GM12878 (cell line): Measurements from ENCODE around the gene PDLIM4. TPM values are rescaled to one million over a fixed set of nuclear protein-coding genes. Genes with fewer than 3 reads are reported as not detected.
A peak's percentile ranks its signal among the peaks of the same experiment; 100 is the strongest.

ENCODE experiments used
- ATAC-seq: fragments of 200-7000 bp; cut with Tn5 transposase; 3 replicates; pipeline ENCODE4 v1.9.1; 2020; ENCODE audit warnings: mild to moderate bottlenecking, moderate library complexity
- BruUV-seq: library from RNA; stranded (reverse); fragments of 400-500 nt; replicated peaks from 2 replicates; lab custom pipeline; 2021; lab: Mats Ljungman, UMichigan
- CTCF ChIA-PET: fragments of 300-600 bp; sonication (Branson Sonifier 250); formaldehyde crosslinking; extraction: SDS; loops from one replicate; lab custom pipeline; 2021; ENCODE audit warnings: inconsistent platforms; lab: Yijun Ruan, JAX
- POLR2A ChIA-PET: fragments of 350-600 bp; formaldehyde crosslinking; extraction: SDS; loops from one replicate; lab custom pipeline; 2021; ENCODE audit warnings: inconsistent platforms; lab: Charles Lee
- RAD21 ChIA-PET: fragments of 300-600 bp; sonication (Branson Sonifier 250); formaldehyde crosslinking; loops from one replicate; lab custom pipeline; 2023; ENCODE audit warnings: antibody characterized with exemption; ENCODE audit not compliant: unreplicated experiment; lab: Charles Lee
- SMC1A ChIA-PET: fragments of 300-600 bp; sonication (Branson Sonifier 250); formaldehyde crosslinking; loops from one replicate; lab custom pipeline; 2023; ENCODE audit not compliant: unreplicated experiment, uncharacterized antibody; lab: Charles Lee
- DNase-seq: peaks from one replicate; pipeline ENCODE4 v3.0.0-alpha.2; 2011; ENCODE audit warnings: low read depth, low spot score
- FAIRE-seq: peaks from 3 replicates; lab custom pipeline; 2011; peaks lifted over from hg19 to GRCh38; lab: Jason Lieb, UNC
- H2AFZ ChIP-seq: 2 replicates; pipeline ENCODE4 v1.6.0; 2011; ENCODE audit warnings: low read depth, low read length, control low read depth; ENCODE audit not compliant: control insufficient read depth
- H3K27ac ChIP-seq: 2 replicates; pipeline ENCODE4 v1.5.1; 2011; ENCODE audit warnings: control low read depth; ENCODE audit not compliant: control insufficient read depth, insufficient read depth
- H3K27me3 ChIP-seq, 2 experiments: replicated peaks in 1 of 2; 2 replicates each; pipeline versions ENCODE4 v1.6.0 to v1.6.1; 2011; ENCODE audit warnings: low read length in 1 of 2; ENCODE audit not compliant: control insufficient read depth in 2 of 2, insufficient read depth in 2 of 2
- H3K36me3 ChIP-seq, 2 experiments: 2 replicates each; pipeline ENCODE4 v1.5.1; 2011; ENCODE audit warnings: low read length in 1 of 2; ENCODE audit not compliant: control insufficient read depth in 2 of 2, insufficient read depth in 2 of 2
- H3K4me1 ChIP-seq: 2 replicates; pipeline ENCODE4 v1.6.1; 2011; ENCODE audit warnings: mild to moderate bottlenecking, low read length, moderate library complexity, mixed read lengths; ENCODE audit not compliant: control insufficient read depth, insufficient read depth
- H3K4me2 ChIP-seq: 2 replicates; pipeline ENCODE4 v1.6.0; 2011; ENCODE audit warnings: control low read depth; ENCODE audit not compliant: control insufficient read depth, insufficient read depth
- H3K4me3 ChIP-seq: fragments of 200-600 bp; sonication (generic); 2 replicates; pipeline ENCODE4 v1.5.1; 2016
- H3K79me2 ChIP-seq: 2 replicates; pipeline ENCODE4 v1.6.0; 2011; ENCODE audit warnings: low read length; ENCODE audit not compliant: control insufficient read depth, insufficient read depth
- H3K9ac ChIP-seq: 2 replicates; pipeline ENCODE4 v1.8.0; 2011; ENCODE audit warnings: low read length, control low read depth, mixed read lengths; ENCODE audit not compliant: control insufficient read depth, insufficient read depth
- H3K9me3 ChIP-seq: replicated peaks from 3 replicates; pipeline ENCODE4 v1.5.1; 2011; ENCODE audit warnings: mild to moderate bottlenecking, low read length; ENCODE audit not compliant: control insufficient read depth, insufficient read depth
- H4K20me1 ChIP-seq: 2 replicates; pipeline ENCODE4 v1.6.0; 2011; ENCODE audit not compliant: control insufficient read depth, insufficient read depth
- BCL11A ChIP-seq: IDR thresholded peaks from 2 replicates; pipeline ENCODE4 v1.6.1; 2011; ENCODE audit warnings: low read depth, low read length
- CHD2 ChIP-seq: IDR thresholded peaks from 2 replicates; pipeline ENCODE4 v1.6.1; 2011; ENCODE audit warnings: low read depth, low read length, improper control_type of control experiment, borderline replicate concordance
- EGR1 ChIP-seq, 2 experiments: IDR thresholded peaks; 1 replicate in 1 of 2; 2 replicates in 1 of 2; pipeline ENCODE4 v1.6.1; 2011 to 2012; ENCODE audit warnings: low read depth in 2 of 2, low read length in 2 of 2, borderline replicate concordance in 1 of 2, mild to moderate bottlenecking in 1 of 2, moderate library complexity in 1 of 2
- KDM1A ChIP-seq: fragments of 200-600 bp; sonication (generic); IDR thresholded peaks from 2 replicates; pipeline ENCODE4 v1.6.1; 2016; ENCODE audit warnings: borderline replicate concordance
- MEF2A ChIP-seq: IDR thresholded peaks from 2 replicates; pipeline ENCODE4 v1.6.1; 2011; ENCODE audit warnings: low read depth, mild to moderate bottlenecking, low read length, moderate library complexity; ENCODE audit not compliant: insufficient read depth
- NFYA ChIP-seq: IDR thresholded peaks from 2 replicates; pipeline ENCODE4 v1.6.1; 2011; ENCODE audit warnings: low read depth, mild to moderate bottlenecking, low read length, improper control_type of control experiment, borderline replicate concordance
- NR2C1 ChIP-seq: fragments of 450-650 bp; IDR thresholded peaks from 2 replicates; pipeline ENCODE4 v1.6.1; 2017; ENCODE audit warnings: antibody characterized with exemption, mild to moderate bottlenecking, moderate library complexity
- WGBS: methylation state at CpG from one replicate; pipeline ENCODE4 v1.1.6; 2016; ENCODE audit warnings: low lambda C conversion rate; ENCODE audit not compliant: insufficient replicate concordance, insufficient coverage; ENCODE audit errors: missing lambda C conversion rate; 5-methylcytosine and 5-hydroxymethylcytosine counted together
- in situ Hi-C: fragments of 300-500 bp; cut with MboI; formaldehyde crosslinking; loops from 9 replicates; pipeline ENCODE4 v1.14.3; 2018; ENCODE audit warnings: mixed read lengths
- intact Hi-C: fragments of 100-400 bp; cut with micrococcal nuclease; formaldehyde crosslinking; loops from one replicate; pipeline ENCODE4 v1.14.2; 2022; ENCODE audit not compliant: unreplicated experiment
- polyA plus RNA-seq, 11 experiments: library from polyadenylated mRNA; depleted of rRNA in 4 of 11; unstranded in 6 of 11; stranded (reverse) in 5 of 11; fragments of >200 nt; fragmentation: Nextera tagmentation in 4 of 11; fragmentation: Illumina TruSeq in 1 of 11; extraction: Ambion mirVana in 4 of 11; extraction: Trizol in 1 of 11; gene quantifications; 1 replicate in 1 of 11; 2 replicates in 10 of 11; pipeline versions ENCODE4 v1.2.1 to v1.2.3, GENCODE V29; 2011 to 2016; ENCODE audit warnings: inconsistent platforms in 2 of 11, missing spikeins in 2 of 11, low read depth in 1 of 11
- total RNA-seq, 4 experiments: library from RNA; depleted of rRNA in 3 of 4; stranded (reverse); fragments of >200 nt in 3 of 4; fragmentation: Illumina TruSeq in 1 of 4; extraction: Trizol in 1 of 4; gene quantifications; 2 replicates each; pipeline versions ENCODE4 v1.2.1 to v1.2.3, GENCODE V29; 2013 to 2021
- TF ChIP-seq, protein P1 (sequence below): IDR thresholded peaks from 2 replicates; pipeline ENCODE4 v1.6.1; 2011; ENCODE audit warnings: borderline replicate concordance, low read depth, mild to moderate bottlenecking, moderate library complexity, low read length; ENCODE audit not compliant: insufficient read depth, poor library complexity, severe bottlenecking
- TF ChIP-seq, protein P2 (sequence below): fragments of 450-650 bp; IDR thresholded peaks from 2 replicates; pipeline ENCODE4 v1.6.1; 2018; ENCODE audit warnings: mild to moderate bottlenecking, low read depth, moderate library complexity; ENCODE audit not compliant: partially characterized antibody

The PDLIM4 gene
- total and polyA plus RNA-seq, 10 of the 15 experiments (the other 5 are each of a cell fraction or from before 2014, with no cell fraction given) = 0.13 to 1.7 (median 0.39) TPM; not detected in 3

DNA sequence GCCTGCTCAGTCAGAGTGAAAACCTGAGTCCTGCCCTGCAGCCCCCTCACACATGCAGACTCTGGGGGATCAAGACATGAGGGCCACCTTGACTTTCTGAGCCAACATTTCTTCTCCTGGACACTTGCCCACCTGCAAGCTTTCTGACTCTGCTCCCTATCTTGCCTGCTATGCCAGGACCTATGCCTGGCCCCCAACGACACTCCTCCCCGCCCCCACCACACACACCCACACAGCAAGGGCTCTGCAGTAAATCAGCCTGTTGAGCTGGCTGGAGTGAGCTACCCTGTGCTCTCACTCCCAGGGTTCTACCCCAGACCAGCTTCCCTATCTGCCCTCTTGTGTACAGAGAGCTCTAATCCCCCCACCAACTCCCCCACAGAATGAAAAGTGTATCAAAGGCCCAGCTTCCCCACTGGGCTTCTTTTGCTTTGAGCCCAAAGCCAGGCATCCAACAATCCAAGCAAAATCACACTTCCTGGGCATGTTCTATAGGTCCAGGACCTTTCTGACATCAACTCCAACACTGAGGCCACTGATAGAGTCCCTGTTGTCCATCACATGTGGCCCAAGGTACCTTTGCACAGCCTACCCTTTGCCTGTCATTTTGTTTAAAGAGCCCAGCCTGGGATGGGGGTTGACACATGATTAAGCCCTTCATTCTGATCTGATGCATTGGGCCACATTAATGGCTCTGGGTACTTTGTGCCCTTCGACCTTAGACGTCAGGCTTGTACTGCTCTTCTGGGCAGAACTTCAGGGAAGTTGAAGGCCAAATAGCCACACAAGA, 7.2 kb downstream of the PDLIM4 start:
- ChIA-PET SMC1A (interaction anchor here (0.6 to 1.2 kb wide), 5 partner anchors 11 to 114 kb away, joined by 3 to 4 read pairs (median 3); no protein-coding TSS in a partner anchor), POLR2A (interaction anchor here (0.6 kb wide), 1 partner anchor 154 kb away, joined by 4 read pairs; no protein-coding TSS in a partner anchor), RAD21 (interaction anchor here (1.0 to 3.0 kb wide), 5 partner anchors 11 to 104 kb away, joined by 3 to 9 read pairs (median 5); partner anchors contain the start of gene SLC22A4), CTCF (interaction anchor here (0.9 to 11.6 kb wide), 4 partner anchors 8 to 199 kb away, joined by 3 to 117 read pairs (median 10); no protein-coding TSS in a partner anchor)
- H3K36me3 ChIP-seq = no peaks in the 10 kb centered on the region
- no peak overlapping the region for H3K9ac ChIP-seq
- in situ Hi-C loops (no loop called here), intact Hi-C loops (no loop called here)
- H3K4me2 ChIP-seq = no peak overlapping the region
- H4K20me1 ChIP-seq = no peaks in the 10 kb centered on the region
- TF ChIP-seq NFYA (no peak), EGR1 (IDR thresholded peaks at IDR 0.05; ENCODE audit: borderline replicate concordance in 1 of 2, low read depth in 2 of 2, low read length in 2 of 2) (peak in 1 of 2 experiments; percentile 33; a peak in 1 of 3 replicates)
- BruUV-seq = no TSS peak
- no peak overlapping the region for H3K27ac ChIP-seq
- H3K79me2 ChIP-seq = no peaks in the 10 kb centered on the region
- peaks cover 32% of the 10 kb centered on the region for H3K4me1 ChIP-seq
- H3K9me3 ChIP-seq = no peaks in the 10 kb centered on the region
- 29% methylated on average over 4 of the region's 4 CpGs for WGBS
- no peaks in the 10 kb centered on the region for H3K27me3 ChIP-seq
- ATAC-seq (no peak), FAIRE-seq (no peak), DNase-seq (no peak)
- no peak overlapping the region for H2AFZ ChIP-seq
- H3K4me3 ChIP-seq = no peak overlapping the region

DNA sequence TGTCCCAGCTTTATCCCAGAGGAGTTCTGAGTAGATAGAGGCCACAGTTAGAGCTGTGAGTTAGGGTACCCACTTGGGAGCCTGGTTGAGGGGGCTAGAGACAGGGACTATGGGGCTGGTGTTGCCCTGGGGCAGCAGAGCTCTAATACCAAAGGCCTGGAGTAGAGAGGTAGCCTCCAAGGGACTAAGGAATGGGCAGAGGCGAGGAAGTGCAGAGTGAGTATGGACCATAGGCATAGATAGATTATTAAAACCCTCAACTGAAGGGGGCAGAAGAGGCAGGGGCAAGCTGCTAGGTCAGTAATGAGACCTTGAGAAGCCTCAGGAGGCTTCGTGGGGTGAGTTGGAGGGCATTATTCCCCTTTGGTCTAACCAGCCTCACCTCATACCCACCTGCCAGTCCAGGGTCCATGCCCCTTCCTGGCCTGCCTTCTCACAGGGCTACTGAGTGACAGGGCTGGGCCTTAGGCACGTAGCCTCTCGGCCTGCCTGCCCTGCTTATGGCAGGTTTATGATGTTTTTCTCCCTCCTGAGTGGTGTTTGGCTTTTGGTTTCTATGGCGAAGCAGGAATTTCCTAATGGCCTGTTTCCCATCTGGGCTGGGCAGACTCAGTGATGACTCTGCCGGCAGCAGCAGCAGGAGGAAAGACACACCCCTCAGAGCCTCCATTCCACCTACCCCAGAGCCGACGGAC, 8.0 kb downstream of the PDLIM4 start:
- H3K27me3 ChIP-seq = no peaks in the 10 kb centered on the region
- no peak overlapping the region for H3K4me3 ChIP-seq
- CTCF ChIA-PET = interaction anchor here (11.6 kb wide), 1 partner anchor 26 kb away, joined by 117 read pairs; no protein-coding TSS in a partner anchor
- in situ Hi-C loops (no loop called here), intact Hi-C loops (no loop called here)
- ATAC-seq (no peak), DNase-seq (no peak), FAIRE-seq (no peak)
- H3K9ac ChIP-seq = no peak overlapping the region
- H3K27ac ChIP-seq = no peak overlapping the region
- no peak overlapping the region for H3K4me2 ChIP-seq
- peaks cover 33% of the 10 kb centered on the region for H3K4me1 ChIP-seq
- no peaks in the 10 kb centered on the region for H3K79me2 ChIP-seq
- RAD21 ChIA-PET = interaction anchor here (1.4 kb wide), 1 partner anchor 27 kb away, joined by 5 read pairs; no protein-coding TSS in a partner anchor
- POLR2A ChIA-PET = no interaction called here
- BruUV-seq = no TSS peak
- H3K36me3 ChIP-seq = no peaks in the 10 kb centered on the region
- no peaks in the 10 kb centered on the region for H4K20me1 ChIP-seq
- H3K9me3 ChIP-seq = no peaks in the 10 kb centered on the region
- 56% methylated on average over 8 of the region's 8 CpGs for WGBS
- H2AFZ ChIP-seq = no peak overlapping the region
- SMC1A ChIA-PET = interaction anchor here (0.6 to 1.2 kb wide), 3 partner anchors 10 to 115 kb away, joined by 3 to 4 read pairs (median 3); no protein-coding TSS in a partner anchor
- TF ChIP-seq CHD2 (no peak), NR2C1 (no peak), MEF2A (no peak), KDM1A (no peak), BCL11A (no peak)
- TF ChIP-seq, protein P1, sequence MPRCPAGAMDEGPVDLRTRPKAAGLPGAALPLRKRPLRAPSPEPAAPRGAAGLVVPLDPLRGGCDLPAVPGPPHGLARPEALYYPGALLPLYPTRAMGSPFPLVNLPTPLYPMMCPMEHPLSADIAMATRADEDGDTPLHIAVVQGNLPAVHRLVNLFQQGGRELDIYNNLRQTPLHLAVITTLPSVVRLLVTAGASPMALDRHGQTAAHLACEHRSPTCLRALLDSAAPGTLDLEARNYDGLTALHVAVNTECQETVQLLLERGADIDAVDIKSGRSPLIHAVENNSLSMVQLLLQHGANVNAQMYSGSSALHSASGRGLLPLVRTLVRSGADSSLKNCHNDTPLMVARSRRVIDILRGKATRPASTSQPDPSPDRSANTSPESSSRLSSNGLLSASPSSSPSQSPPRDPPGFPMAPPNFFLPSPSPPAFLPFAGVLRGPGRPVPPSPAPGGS = no peak
- TF ChIP-seq, protein P2, sequence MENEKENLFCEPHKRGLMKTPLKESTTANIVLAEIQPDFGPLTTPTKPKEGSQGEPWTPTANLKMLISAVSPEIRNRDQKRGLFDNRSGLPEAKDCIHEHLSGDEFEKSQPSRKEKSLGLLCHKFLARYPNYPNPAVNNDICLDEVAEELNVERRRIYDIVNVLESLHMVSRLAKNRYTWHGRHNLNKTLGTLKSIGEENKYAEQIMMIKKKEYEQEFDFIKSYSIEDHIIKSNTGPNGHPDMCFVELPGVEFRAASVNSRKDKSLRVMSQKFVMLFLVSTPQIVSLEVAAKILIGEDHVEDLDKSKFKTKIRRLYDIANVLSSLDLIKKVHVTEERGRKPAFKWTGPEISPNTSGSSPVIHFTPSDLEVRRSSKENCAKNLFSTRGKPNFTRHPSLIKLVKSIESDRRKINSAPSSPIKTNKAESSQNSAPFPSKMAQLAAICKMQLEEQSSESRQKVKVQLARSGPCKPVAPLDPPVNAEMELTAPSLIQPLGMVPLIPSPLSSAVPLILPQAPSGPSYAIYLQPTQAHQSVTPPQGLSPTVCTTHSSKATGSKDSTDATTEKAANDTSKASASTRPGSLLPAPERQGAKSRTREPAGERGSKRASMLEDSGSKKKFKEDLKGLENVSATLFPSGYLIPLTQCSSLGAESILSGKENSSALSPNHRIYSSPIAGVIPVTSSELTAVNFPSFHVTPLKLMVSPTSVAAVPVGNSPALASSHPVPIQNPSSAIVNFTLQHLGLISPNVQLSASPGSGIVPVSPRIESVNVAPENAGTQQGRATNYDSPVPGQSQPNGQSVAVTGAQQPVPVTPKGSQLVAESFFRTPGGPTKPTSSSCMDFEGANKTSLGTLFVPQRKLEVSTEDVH = no peak
